Measurements from ENCODE around the gene PCSK5. TPM values are rescaled to one million over a fixed set of nuclear protein-coding genes. Genes with fewer than 3 reads are reported as not detected.

The PCSK5 gene
- total and polyA plus RNA-seq, 2 donors (not counting 3 experiments of a cell fraction or from before 2014, with no cell fraction given), result 2.6 to 4.8 TPM

DNA sequence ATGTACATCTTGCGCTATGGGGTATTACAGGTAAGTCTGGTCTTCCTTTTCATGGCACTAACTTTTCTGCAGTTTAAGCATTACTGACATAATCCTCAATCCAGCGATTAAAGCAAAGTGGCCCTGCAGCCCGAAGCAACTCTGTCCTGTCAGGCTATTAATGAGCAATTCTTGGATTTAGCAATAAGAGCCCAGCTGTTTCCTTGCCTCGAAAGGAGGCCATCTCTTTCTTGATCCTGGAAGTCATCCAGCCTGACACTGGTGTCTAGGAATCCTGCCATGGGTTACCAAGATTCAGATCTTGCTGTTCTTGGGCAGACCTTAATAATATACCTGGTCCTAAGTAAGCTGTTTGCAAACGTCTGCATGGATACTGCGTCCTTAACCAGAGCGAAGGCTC, 401.8 kb downstream of the PCSK5 start:
- H3K27me3 ChIP-seq (ENCODE audit: control insufficient read depth in 2 of 2, insufficient read depth in 2 of 2, low read length in 2 of 2), result no peaks in the 10 kb centered on the region
- H3K79me2 ChIP-seq (ENCODE audit: control insufficient read depth, insufficient read depth, low read length), result no peaks in the 10 kb centered on the region
- H4K20me1 ChIP-seq (replicated peaks; ENCODE audit: control insufficient read depth, extremely low read depth, insufficient read depth, low read length), result no peaks in the 10 kb centered on the region
- H3K9ac ChIP-seq (replicated peaks; ENCODE audit: extremely low read depth, insufficient read depth, low read length), result no peak overlapping the region
- no peaks in the 10 kb centered on the region for H3K36me3 ChIP-seq (ENCODE audit: control insufficient read depth in 2 of 2, extremely low read depth in 1 of 2, insufficient read depth in 2 of 2, low read length in 2 of 2)
- no peak for DNase-seq (ENCODE audit: low read depth, low spot score)
- no peaks in the 10 kb centered on the region for H3K9me3 ChIP-seq (replicated peaks; ENCODE audit: control insufficient read depth, insufficient read depth, low read length)
- POLR2A ChIA-PET, result no interaction called here
- dilution Hi-C loops (cut with MboI; ENCODE audit: extremely low pct_ligation_motif_present, low sequenced_read_pairs), result no loop called here
- H3K4me2 ChIP-seq (ENCODE audit: insufficient read depth, low read length), result no peak overlapping the region
- no peaks in the 10 kb centered on the region for H3K9me1 ChIP-seq (replicated peaks; ENCODE audit: control insufficient read depth, extremely low read depth, insufficient read depth, low read length)
- BruUV-seq (replicated peaks), result no TSS peak
- no peaks in the 10 kb centered on the region for H3K4me1 ChIP-seq (ENCODE audit: control insufficient read depth, extremely low read depth, insufficient read depth, low read length)
- TF ChIP-seq MYC (IDR thresholded peaks at IDR 0.05; ENCODE audit: low read depth, low read length) (no peak), GATA2 (IDR thresholded peaks at IDR 0.05; ENCODE audit: insufficient read depth, insufficient read length, low read depth, low read length) (no peak), JUN (IDR thresholded peaks at IDR 0.05; ENCODE audit: borderline replicate concordance, insufficient read depth, insufficient read length, low read depth) (no peak), POLR2A (IDR thresholded peaks at IDR 0.05; ENCODE audit: low read depth, low read length) (no peak), FOS (IDR thresholded peaks at IDR 0.05; ENCODE audit: borderline replicate concordance, insufficient read depth, low read length) (no peak), POLR2AphosphoS5 (IDR thresholded peaks at IDR 0.05; ENCODE audit: insufficient read depth, low read depth, low read length) (no peak)
- TF ChIP-seq, protein P1, sequence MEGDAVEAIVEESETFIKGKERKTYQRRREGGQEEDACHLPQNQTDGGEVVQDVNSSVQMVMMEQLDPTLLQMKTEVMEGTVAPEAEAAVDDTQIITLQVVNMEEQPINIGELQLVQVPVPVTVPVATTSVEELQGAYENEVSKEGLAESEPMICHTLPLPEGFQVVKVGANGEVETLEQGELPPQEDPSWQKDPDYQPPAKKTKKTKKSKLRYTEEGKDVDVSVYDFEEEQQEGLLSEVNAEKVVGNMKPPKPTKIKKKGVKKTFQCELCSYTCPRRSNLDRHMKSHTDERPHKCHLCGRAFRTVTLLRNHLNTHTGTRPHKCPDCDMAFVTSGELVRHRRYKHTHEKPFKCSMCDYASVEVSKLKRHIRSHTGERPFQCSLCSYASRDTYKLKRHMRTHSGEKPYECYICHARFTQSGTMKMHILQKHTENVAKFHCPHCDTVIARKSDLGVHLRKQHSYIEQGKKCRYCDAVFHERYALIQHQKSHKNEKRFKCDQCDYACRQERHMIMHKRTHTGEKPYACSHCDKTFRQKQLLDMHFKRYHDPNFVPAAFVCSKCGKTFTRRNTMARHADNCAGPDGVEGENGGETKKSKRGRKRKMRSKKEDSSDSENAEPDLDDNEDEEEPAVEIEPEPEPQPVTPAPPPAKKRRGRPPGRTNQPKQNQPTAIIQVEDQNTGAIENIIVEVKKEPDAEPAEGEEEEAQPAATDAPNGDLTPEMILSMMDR (IDR thresholded peaks at IDR 0.05; ENCODE audit: extremely low read depth in 1 of 2, insufficient read depth in 1 of 2, low read depth in 1 of 2, low read length in 2 of 2), result no peak
- no peak overlapping the region for H2AFZ ChIP-seq (ENCODE audit: low read depth, low read length)
- CTCF ChIA-PET, result interaction anchor here (5.0 kb wide), 1 partner anchor 10 kb away, joined by 35 read pairs; no protein-coding TSS in a partner anchor
- intact Hi-C loops (cut with micrococcal nuclease), result no loop called here
- H3K4me3 ChIP-seq (replicated peaks in 1 of 3; ENCODE audit: insufficient read depth in 1 of 3, low read depth in 1 of 3, low read length in 3 of 3), result no peak overlapping the region
- H3K27ac ChIP-seq (ENCODE audit: insufficient read depth, low read depth, low read length), result no peak overlapping the region
- FAIRE-seq, result no peak
